ENCODE measurements around the gene MSI2.

GRCh38 chr17:57572062-57572461 lies 315.7 kb downstream of the MSI2 start:
- no peak for TF ChIP-seq EZH2 (IDR thresholded peaks at IDR 0.05; ENCODE audit: low read depth, unreplicated experiment)
- TF ChIP-seq CTCF (conservative IDR thresholded peaks at IDR 0.05; ENCODE audit: low read depth in 2 of 2): no peak
- no peak for TF ChIP-seq POLR2AphosphoS5 (IDR thresholded peaks at IDR 0.05; ENCODE audit: low read depth)
- TF ChIP-seq ZNF331 (CRISPR knock-in tag; IDR thresholded peaks at IDR 0.05; ENCODE audit: low read depth): no peak
- TF ChIP-seq EZH2phosphoT487 (IDR thresholded peaks at IDR 0.05; ENCODE audit: unreplicated experiment): no peak
- no peak for TF ChIP-seq JUNB (IDR thresholded peaks at IDR 0.05; ENCODE audit: unreplicated experiment)
- no peak for TF ChIP-seq ZNF462 (CRISPR knock-in tag; IDR thresholded peaks at IDR 0.05)
- no peak for TF ChIP-seq CREB1 (CRISPR knock-in tag; IDR thresholded peaks at IDR 0.05; ENCODE audit: low read depth)

Data from GM23338 (cell line).